Activated T-cell treated with anti-CD3 and anti-CD28 coated beads, Interleukin-2, amount 50 U/mL, for 72 hours (primary cell): ENCODE measurements around the gene DTD2. TPM values are rescaled to one million over a fixed set of nuclear protein-coding genes. Genes with fewer than 3 reads are reported as not detected.

Experiments used
- ATAC-seq, 2 donors: fragments of 150-1000 bp; cut with Tn5 transposase; replicated peaks in 1 of 2; 2 replicates each; pipeline ENCODE4 v1.10.0; 2021; ENCODE audit warnings: moderate library complexity in 2 of 2, mild to moderate bottlenecking in 1 of 2
- DNase-seq, 2 donors: peaks; one replicate each; pipeline ENCODE4 v3.0.0; 2021 to 2022; ENCODE audit warnings: mixed read lengths in 1 of 2
- H3K27ac Mint-ChIP-seq: one replicate; pipeline ENCODE4 v1.8.0; 2022; ENCODE audit warnings: mild to moderate bottlenecking, moderate library complexity, mixed read lengths
- H3K27me3 Mint-ChIP-seq: one replicate; pipeline ENCODE4 v1.8.0; 2022; ENCODE audit warnings: low read depth, mixed read lengths
- H3K36me3 Mint-ChIP-seq, 2 donors: one replicate each; pipeline ENCODE4 v1.8.0; 2022; ENCODE audit warnings: mixed read lengths in 2 of 2, mild to moderate bottlenecking in 1 of 2; ENCODE audit not compliant: insufficient read depth in 2 of 2
- H3K4me1 Mint-ChIP-seq: one replicate; pipeline ENCODE4 v1.8.0; 2022; ENCODE audit warnings: low read depth, mixed read lengths
- H3K4me3 Mint-ChIP-seq, 2 donors: one replicate each; pipeline ENCODE4 v1.8.0; 2022; ENCODE audit warnings: mild to moderate bottlenecking in 2 of 2, mixed read lengths in 2 of 2, moderate library complexity in 2 of 2
- H3K9me3 Mint-ChIP-seq, 2 donors: one replicate each; pipeline ENCODE4 v1.8.0; 2022; ENCODE audit warnings: mixed read lengths in 2 of 2
- total RNA-seq, 2 donors: library from RNA; stranded (reverse); gene quantifications; one replicate each; pipeline ENCODE4 v1.2.3, GENCODE V29; 2022

The DTD2 gene
- total RNA-seq, result 10 to 100 TPM; 13.5 to 20.7 TPM

GRCh38 chr14:31456841-31457664 is at the start of gene DTD2:
DTD2 (minus strand) TSS chr14:31457506; CDS start chr14:31457393, 113 bp downstream.
- Mint-ChIP-seq H3K9me3 (no peaks in the 10 kb centered on the region), H3K4me1 (peaks cover 29% of the 10 kb centered on the region), H3K27ac (peak within 1 kb of the TSS; percentile 96), H3K4me3 (peak within 1 kb of the TSS; percentile 97 to 98), H3K36me3 (peaks cover 0 to 3% of the 10 kb centered on the region in 2 donors), H3K27me3 (no peaks in the 10 kb centered on the region)
- ATAC-seq, result peak; percentile 98 to 99
- DNase-seq, result peak; percentile 91 to 92

- ATAC-seq, result no peak
- Mint-ChIP-seq H3K4me3 (no peak overlapping the region), H3K9me3 (no peaks in the 10 kb centered on the region), H3K36me3 (no peaks in the 10 kb centered on the region), H3K27ac (no peak overlapping the region), H3K4me1 (no peaks in the 10 kb centered on the region), H3K27me3 (no peaks in the 10 kb centered on the region)
- no peak for DNase-seq
Observed at GRCh38 chr14:31505411-31505810, 48.1 kb upstream of the DTD2 start.

- ATAC-seq (no peak), DNase-seq (no peak)
- Mint-ChIP-seq H3K4me1 (no peaks in the 10 kb centered on the region), H3K9me3 (no peaks in the 10 kb centered on the region), H3K27me3 (peaks cover 10% of the 10 kb centered on the region), H3K36me3 (no peaks in the 10 kb centered on the region), H3K27ac (no peak overlapping the region), H3K4me3 (no peak overlapping the region)
Observed at GRCh38 chr14:31501870-31502269, 44.6 kb upstream of the DTD2 start.

- H3K4me1 Mint-ChIP-seq, result no peaks in the 10 kb centered on the region
- H3K36me3 Mint-ChIP-seq, result no peaks in the 10 kb centered on the region
- DNase-seq (no peak), ATAC-seq (no peak)
- H3K4me3 Mint-ChIP-seq, result no peak overlapping the region
- H3K27me3 Mint-ChIP-seq, result peaks cover 26% of the 10 kb centered on the region
- no peak overlapping the region for H3K27ac Mint-ChIP-seq
- peaks cover 1 to 2% of the 10 kb centered on the region in 2 donors for H3K9me3 Mint-ChIP-seq
Observed at GRCh38 chr14:31492759-31493498, 35.6 kb upstream of the DTD2 start.

- no peaks in the 10 kb centered on the region for H3K36me3 Mint-ChIP-seq
- H3K4me1 Mint-ChIP-seq, result no peaks in the 10 kb centered on the region
- H3K27me3 Mint-ChIP-seq, result no peaks in the 10 kb centered on the region
- no peak overlapping the region for H3K27ac Mint-ChIP-seq
- DNase-seq (no peak), ATAC-seq (no peak)
- H3K9me3 Mint-ChIP-seq, result no peaks in the 10 kb centered on the region
- H3K4me3 Mint-ChIP-seq, result no peak overlapping the region
Observed at GRCh38 chr14:31489691-31490090, 32.4 kb upstream of the DTD2 start.

GRCh38 chr14:31487886-31488285 is 30.6 kb upstream of the DTD2 start, which contains the start of gene GPR33:
GPR33 (minus strand) TSS chr14:31488039; CDS start chr14:31483965, 4,074 bp downstream.
- Mint-ChIP-seq H3K4me1 (no peaks in the 10 kb centered on the region), H3K36me3 (no peaks in the 10 kb centered on the region), H3K27me3 (no peaks in the 10 kb centered on the region), H3K9me3 (no peaks in the 10 kb centered on the region), H3K4me3 (no peak within 1 kb of the TSS), H3K27ac (no peak within 1 kb of the TSS)
- DNase-seq, result no peak
- ATAC-seq, result no peak

GRCh38 chr14:31486764-31487163 is 29.5 kb upstream of the DTD2 start:
- no peaks in the 10 kb centered on the region for H3K27me3 Mint-ChIP-seq
- no peak overlapping the region for H3K4me3 Mint-ChIP-seq
- no peaks in the 10 kb centered on the region for H3K36me3 Mint-ChIP-seq
- no peak overlapping the region for H3K27ac Mint-ChIP-seq
- H3K4me1 Mint-ChIP-seq, result no peaks in the 10 kb centered on the region
- DNase-seq (no peak), ATAC-seq (no peak)
- no peaks in the 10 kb centered on the region for H3K9me3 Mint-ChIP-seq

GRCh38 chr14:31484754-31485153 is 27.4 kb upstream of the DTD2 start:
- no peak for ATAC-seq
- peaks cover 6% of the 10 kb centered on the region for H3K27me3 Mint-ChIP-seq
- no peaks in the 10 kb centered on the region for H3K9me3 Mint-ChIP-seq
- H3K36me3 Mint-ChIP-seq, result no peaks in the 10 kb centered on the region
- DNase-seq, result no peak
- H3K27ac Mint-ChIP-seq, result no peak overlapping the region
- no peaks in the 10 kb centered on the region for H3K4me1 Mint-ChIP-seq
- no peak overlapping the region for H3K4me3 Mint-ChIP-seq

GRCh38 chr14:31480156-31480555 is 22.9 kb upstream of the DTD2 start:
- H3K36me3 Mint-ChIP-seq, result no peaks in the 10 kb centered on the region
- no peaks in the 10 kb centered on the region for H3K9me3 Mint-ChIP-seq
- no peaks in the 10 kb centered on the region for H3K4me1 Mint-ChIP-seq
- no peak overlapping the region for H3K4me3 Mint-ChIP-seq
- ATAC-seq (no peak), DNase-seq (no peak)
- H3K27ac Mint-ChIP-seq, result no peak overlapping the region
- H3K27me3 Mint-ChIP-seq, result peaks cover 15% of the 10 kb centered on the region

- no peak overlapping the region for H3K27ac Mint-ChIP-seq
- H3K4me3 Mint-ChIP-seq, result no peak overlapping the region
- no peak for ATAC-seq
- no peak for DNase-seq
- H3K36me3 Mint-ChIP-seq, result no peaks in the 10 kb centered on the region
- peaks cover 0 to under 1% of the 10 kb centered on the region in 2 donors for H3K9me3 Mint-ChIP-seq
- H3K27me3 Mint-ChIP-seq, result peaks cover 18% of the 10 kb centered on the region
- no peaks in the 10 kb centered on the region for H3K4me1 Mint-ChIP-seq
Observed at GRCh38 chr14:31479027-31479426, 21.7 kb upstream of the DTD2 start.

GRCh38 chr14:31477248-31477647 is 19.9 kb upstream of the DTD2 start:
- no peak overlapping the region for H3K4me3 Mint-ChIP-seq
- H3K27me3 Mint-ChIP-seq, result peaks cover 20% of the 10 kb centered on the region
- ATAC-seq, result no peak
- no peak overlapping the region for H3K27ac Mint-ChIP-seq
- H3K9me3 Mint-ChIP-seq, result peaks cover 0 to 2% of the 10 kb centered on the region in 2 donors
- H3K36me3 Mint-ChIP-seq, result no peaks in the 10 kb centered on the region
- DNase-seq, result no peak
- no peaks in the 10 kb centered on the region for H3K4me1 Mint-ChIP-seq

- ATAC-seq (no peak), DNase-seq (no peak)
- peaks cover 0 to 2% of the 10 kb centered on the region in 2 donors for H3K9me3 Mint-ChIP-seq
- H3K27me3 Mint-ChIP-seq, result peaks cover 20% of the 10 kb centered on the region
- H3K27ac Mint-ChIP-seq, result no peak overlapping the region
- H3K36me3 Mint-ChIP-seq, result no peaks in the 10 kb centered on the region
- no peaks in the 10 kb centered on the region for H3K4me1 Mint-ChIP-seq
- no peak overlapping the region for H3K4me3 Mint-ChIP-seq
Observed at GRCh38 chr14:31476131-31476866, 19.0 kb upstream of the DTD2 start.

- no peak for DNase-seq
- Mint-ChIP-seq H3K9me3 (no peaks in the 10 kb centered on the region), H3K36me3 (no peaks in the 10 kb centered on the region), H3K27me3 (no peaks in the 10 kb centered on the region), H3K4me3 (no peak overlapping the region), H3K4me1 (no peaks in the 10 kb centered on the region), H3K27ac (no peak overlapping the region)
- ATAC-seq, result no peak
Observed at GRCh38 chr14:31466554-31466953, 9.2 kb upstream of the DTD2 start.
